IPS DF 4.7 (cell line): ENCODE measurements around the gene MEIS2.

Experiments
- DNase-seq: peaks from one replicate; pipeline ENCODE4 v3.0.0-alpha.2; 2013; ENCODE audit warnings: low spot score; ENCODE audit errors: extremely low read depth

The MEIS2 gene

DNA sequence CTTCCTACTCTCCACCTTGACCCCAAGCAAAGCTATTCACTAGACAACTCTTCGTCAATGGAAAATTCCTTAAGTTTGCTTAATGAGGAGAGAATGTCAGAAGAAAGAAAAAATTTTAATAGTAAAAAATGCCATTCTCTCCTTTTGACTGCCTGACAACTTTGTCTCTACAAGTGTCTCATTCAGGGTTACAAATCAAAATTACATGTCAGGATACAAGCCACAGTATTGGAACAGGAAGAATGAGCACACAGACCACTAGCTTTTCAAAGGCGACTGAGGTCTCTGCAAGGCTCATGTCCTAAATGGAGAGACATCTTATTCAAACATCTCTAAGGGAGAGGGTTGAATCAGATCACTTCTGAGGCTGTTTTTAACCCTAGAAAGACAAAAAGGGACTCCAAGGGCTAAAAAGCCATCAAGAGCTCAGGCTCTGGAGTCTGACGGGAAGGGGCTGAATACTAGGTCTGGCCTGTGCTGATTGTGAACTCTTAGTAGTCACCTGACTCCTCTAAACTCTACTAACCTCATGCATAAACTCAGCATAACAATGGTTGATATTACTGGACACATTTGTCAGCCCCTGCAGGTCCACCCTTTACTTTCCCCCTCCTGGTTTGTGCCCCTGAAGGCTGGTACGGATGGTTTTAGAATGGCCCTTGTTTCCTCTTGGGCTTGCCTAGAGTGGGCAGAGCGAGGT is 12.8 kb upstream of the MEIS2 start:
- DNase-seq = no peak

- DNase-seq = no peak
Observed at GRCh38 chr15:37112171-37112570, 11.8 kb upstream of the MEIS2 start.

GRCh38 chr15:37111427-37111717 is 11.0 kb upstream of the MEIS2 start:
- no peak for DNase-seq

DNA sequence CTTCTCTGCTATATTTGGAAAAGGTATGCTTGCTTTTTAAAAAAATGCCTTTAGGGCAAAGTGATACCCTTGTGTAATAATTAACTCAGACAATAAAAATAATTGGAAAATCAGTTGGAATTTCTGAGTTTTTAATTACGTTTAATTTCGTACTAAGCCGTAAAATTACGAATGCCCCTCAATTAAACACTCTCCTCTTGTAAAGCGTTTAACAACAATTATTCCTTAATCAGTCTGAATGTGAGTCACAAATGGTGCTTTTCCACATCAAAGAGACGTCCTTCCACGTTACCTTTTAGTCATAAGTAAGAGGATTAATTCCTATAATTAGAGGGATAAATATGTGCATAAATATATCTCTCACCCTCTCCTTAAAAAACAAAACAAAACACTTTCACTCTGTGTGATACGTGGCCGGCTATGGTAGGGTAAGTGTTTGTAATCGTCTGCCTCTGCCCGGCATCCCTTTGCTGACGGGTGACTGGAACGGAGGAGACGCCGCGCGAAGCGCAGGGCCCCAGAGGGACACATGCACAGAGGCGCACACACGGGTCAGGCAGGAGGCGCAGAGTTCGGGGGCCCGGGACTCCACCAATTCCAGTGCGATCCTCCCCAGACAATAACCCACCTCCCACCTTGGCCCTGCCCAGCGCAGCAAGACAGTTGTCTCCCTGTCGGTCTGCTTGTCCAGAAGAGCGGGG is 9.7 kb upstream of the MEIS2 start:
- no peak for DNase-seq

DNA sequence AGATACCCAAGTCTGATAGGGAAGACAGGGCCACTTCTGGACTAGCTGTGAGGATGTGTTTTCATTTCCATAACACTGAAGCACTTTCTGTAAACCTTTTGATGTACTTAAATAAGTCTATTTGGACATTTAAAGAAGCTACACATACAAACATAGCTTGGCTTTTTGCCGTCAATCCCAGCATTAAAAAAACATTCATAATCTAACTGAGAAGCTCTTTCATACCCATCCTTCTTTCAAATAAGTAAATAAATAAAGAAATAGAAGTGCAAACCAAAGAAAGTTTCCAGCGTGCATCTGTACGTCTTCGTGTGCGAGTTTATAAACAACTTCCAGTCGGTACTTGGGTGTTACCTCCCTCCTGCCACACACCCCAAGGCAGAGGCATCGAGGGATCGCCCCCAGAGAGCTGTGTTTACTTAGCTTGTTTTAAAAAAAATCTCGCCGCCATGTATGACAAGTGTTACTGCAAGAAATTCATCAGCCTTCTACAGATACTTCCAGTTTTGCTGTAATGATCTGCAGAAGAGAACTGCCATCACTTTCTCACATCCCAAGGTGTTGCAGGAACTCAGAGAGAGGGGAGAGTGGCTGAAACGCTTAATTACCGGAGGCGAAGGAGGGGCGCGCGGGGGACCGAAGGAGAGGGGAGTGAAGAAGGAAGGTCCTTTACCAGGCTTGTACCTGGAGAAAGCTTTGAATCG is 9.0 kb upstream of the MEIS2 start:
- no peak for DNase-seq

- DNase-seq = no peak
Observed at GRCh38 chr15:37108381-37109167, 8.2 kb upstream of the MEIS2 start.

DNA sequence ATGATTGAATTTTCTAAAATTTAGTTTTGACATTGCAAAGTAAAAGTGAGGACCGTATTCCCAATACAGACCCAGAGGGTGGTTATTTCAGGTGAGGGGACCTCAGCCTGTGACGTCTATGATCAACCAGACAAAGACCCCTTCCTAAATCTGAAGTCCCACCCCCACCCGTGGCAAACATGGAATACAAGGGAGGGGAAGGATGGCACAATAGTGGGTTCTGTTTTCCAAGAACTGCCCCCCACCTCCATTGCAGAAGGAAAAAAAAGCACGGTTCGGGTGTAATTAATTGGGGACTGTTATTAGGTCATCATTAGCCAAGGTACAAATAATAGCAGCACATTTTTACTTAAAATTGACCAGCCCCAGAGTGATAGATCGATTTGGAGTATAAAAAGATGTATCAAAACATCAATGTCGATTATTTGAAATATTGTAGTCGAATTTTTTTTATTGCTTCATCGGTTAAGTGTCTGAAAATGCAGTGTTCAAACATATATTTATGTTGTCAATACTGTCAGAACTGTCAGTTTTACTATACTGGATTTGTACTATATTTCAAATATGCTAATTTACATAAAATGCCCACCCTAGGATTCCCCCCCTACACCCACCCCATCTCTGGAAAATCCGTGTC is 7.5 kb upstream of the MEIS2 start:
- no peak for DNase-seq

- DNase-seq = no peak
Observed at GRCh38 chr15:37107071-37107743, 6.9 kb upstream of the MEIS2 start.

DNA sequence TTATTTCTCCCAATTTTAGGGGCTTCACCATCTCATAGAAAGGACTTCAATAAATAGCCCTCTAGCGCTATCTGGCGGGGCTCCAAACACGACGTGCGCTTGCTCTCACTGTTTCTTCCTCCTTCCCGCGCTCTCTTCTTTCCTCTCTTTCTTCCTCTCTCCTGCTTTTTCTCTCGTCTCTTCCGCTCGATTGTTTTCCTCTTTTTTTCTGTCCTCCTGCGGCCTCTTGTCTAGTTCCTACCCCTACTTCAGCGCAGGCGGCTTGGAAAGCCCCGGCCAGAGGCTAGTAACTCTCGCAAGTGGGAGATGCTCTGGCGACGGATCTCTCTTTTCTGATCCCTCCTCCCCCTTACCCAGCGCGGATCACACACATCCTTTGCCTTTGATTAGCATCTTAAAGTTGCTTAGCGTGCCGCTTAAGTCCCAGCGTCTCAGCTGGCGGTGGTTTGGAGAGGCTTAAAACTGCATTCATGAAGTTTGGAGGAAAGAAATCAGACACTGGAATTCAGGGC is 6.2 kb upstream of the MEIS2 start:
- DNase-seq = no peak

DNA sequence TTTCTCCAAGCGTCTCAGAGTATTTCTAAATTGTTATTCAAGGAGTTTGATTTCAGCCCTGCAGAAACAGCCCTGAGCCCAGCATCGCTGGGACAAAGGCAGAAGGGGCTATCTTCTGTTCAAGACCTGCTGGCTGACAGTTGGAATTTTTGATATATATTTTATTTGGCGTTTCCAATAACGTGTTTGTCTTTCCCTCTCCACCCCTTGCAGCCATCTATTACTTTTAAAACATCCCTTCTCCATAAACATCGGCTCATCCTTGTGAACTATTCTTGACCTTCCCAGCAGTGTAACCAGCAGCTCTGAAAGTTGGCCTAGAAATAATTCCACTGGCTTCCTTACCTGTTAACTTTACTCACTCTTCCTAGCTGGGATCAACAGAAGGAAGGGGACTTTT is 5.5 kb upstream of the MEIS2 start:
- no peak for DNase-seq

GRCh38 chr15:37105029-37105428 is 4.7 kb upstream of the MEIS2 start:
- no peak for DNase-seq

DNA sequence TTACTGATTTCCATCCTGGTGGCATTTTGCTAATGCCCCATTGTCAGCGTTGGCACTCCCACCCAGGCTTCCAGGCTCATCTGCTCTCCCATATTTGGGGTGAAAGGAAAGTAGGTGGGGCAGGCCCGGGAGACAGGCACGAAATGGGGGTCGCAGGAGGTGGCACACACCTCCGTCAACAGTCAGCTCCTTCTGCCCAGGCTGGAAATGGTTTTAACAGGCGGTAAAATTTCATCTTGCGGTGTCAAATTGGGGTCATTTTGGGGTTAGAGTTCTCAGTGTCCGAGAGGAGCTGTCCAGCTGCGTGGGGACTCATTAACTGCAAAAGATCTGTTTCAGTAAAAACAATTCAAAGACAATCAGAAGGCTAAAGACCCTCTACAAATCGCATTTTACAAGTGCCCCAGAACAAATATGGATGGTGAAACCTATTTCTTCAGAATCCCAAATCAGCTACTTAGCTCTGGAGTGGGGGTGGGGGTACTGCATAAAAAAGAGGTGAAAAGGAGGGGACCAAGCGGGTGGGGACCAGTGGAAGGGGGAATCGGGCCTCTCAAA is 4.2 kb upstream of the MEIS2 start:
- no peak for DNase-seq

DNA sequence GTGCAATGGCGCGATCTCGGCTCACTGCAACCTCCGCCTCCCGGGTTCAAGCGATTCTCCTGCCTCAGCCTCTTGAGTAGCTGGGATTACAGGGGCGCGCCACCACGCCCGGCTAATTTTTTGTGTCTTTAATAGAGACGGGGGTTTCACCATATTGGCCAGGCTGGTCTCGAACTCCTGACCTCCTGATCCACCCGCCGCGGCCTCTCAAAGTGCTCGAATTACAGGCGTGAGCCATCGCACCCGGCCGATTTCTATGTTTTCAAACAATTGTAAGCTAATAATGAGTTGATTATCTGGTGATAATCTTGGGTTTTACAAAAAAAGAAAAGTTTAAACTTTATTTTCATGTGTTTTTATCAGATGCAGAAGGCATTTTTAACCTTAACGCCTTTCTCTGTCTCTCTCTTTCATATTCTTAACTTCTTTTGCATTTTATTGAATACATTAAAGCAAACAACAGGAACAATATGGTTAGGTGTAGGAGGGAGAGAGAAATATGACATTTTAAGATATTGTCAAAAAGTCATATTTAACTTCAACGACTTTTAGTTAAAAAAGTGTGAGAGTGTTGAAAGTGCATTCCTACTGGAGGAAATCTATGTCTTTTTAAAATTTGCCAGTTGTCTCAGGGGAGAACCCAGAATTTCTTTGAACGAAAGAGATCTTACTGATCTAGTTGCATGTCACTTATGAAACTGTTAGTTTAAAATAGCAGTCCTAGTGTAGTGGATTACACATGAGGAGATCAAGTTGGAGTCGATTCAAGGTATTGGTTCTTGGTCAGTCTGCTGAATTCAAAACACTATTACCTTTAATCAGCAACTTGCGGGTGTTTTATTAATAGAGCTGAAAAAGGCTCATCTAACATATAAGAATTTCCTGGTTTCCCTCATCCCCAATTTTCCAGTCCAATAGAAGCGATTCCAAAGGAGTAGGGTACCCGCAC is 3.4 kb upstream of the MEIS2 start:
- DNase-seq = no peak

GRCh38 chr15:37103163-37103435 is 2.8 kb upstream of the MEIS2 start:
- DNase-seq = no peak

DNA sequence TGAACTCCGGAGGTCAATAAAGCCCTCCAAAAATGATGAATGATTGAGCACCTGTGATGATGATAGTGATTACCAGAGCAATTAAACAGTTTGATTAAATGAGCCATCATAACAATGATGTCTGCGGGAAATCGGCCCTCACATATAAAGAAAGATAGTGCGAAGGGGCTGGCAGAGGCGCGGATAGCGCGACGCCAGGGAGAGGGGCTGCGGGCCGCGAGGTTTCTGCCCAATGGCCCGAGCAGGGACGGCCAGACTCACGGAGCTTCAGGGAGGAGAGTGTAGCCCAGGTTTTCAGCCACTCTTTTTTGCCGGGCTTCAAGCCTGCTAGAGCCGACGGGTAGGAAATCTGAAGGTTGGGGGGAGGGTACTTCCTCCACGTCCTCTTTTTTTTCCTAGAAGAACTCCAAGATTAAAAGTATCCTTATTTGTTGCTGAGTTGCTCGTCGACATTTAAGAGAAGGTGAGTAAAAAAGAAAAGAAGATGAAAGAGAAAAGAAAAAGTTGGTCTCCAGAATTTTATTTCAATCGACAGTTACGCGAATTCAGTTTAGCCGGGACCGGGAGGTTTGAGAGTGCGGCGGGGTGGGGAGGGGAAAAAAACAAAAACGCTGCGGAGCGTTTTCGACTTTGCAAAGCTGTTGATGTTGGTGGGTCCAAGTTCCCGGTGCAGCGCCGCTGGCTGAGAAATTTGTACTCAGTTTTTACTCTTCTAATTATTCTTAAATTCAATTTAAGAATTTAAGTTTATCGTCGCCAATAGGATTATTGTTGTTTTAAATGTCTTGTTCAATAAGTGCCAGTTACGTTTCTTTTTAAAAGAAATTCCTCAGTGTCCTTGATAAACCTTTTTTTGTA is 2.2 kb upstream of the MEIS2 start:
- no peak for DNase-seq

DNA sequence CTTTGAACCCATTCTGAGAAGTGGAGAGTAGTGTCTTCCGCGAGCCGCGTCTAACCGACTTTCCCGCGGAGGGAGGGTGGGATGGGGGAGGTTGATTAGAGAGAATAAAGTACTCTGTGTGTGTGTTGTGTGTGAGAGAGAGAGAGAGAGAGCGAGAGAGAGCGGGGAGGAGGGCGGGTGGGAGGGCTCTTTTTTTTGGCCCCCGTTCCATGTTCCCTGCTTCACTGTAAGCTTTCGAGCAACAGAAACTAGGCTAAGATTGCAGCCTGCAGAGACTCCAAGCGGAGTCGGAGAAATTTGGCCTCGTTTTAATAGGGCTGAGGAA is 1.6 kb upstream of the MEIS2 start:
- no peak for DNase-seq

GRCh38 chr15:37100966-37101215 is 542 bp upstream of the MEIS2 start:
- DNase-seq = no peak

- no peak for DNase-seq
Observed at GRCh38 chr15:37099319-37100108, 835 bp downstream of the MEIS2 start.
